ENCODE measurements around the gene ADCY1. TPM values are rescaled to one million over a fixed set of nuclear protein-coding genes. Genes with fewer than 3 reads are reported as not detected.

ADCY1 gene
- total RNA-seq, 1 donor from 2014 or later = 2.8 TPM

DNA sequence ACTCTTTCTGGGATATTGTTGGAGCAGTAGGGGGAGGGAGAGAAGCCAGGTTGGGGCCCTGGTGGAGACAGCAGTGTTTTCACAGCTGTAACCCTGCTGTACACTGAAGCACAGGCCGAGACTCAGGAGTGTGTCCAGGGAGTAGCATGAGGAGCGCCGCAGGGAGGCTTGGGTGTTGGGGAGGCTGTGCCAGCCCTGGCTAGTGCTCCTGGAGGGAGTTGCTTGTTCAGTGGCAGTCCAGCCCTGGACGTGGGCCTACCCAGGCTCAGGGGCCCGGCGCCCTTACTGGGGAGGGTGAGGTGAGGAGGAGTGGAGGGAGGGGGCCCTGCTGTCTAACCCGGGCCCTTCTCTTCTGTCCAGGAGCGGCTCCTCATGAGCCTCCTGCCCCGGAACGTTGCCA lies 35.9 kb downstream of the ADCY1 start:
- Histone ChIP-seq H3K27ac (replicated peaks) (no peak overlapping the region), H3K36me3 (peaks cover 17% of the 10 kb centered on the region), H3K4me1 (no peaks in the 10 kb centered on the region), H3K27me3 (ENCODE audit: low read depth) (no peaks in the 10 kb centered on the region), H3K4me3 (no peak overlapping the region), H3K9me3 (replicated peaks) (peaks cover 47% of the 10 kb centered on the region)
- intact Hi-C loops (cut with micrococcal nuclease) = no loop called here
- DNase-seq = no peak
- TF ChIP-seq, protein P1, sequence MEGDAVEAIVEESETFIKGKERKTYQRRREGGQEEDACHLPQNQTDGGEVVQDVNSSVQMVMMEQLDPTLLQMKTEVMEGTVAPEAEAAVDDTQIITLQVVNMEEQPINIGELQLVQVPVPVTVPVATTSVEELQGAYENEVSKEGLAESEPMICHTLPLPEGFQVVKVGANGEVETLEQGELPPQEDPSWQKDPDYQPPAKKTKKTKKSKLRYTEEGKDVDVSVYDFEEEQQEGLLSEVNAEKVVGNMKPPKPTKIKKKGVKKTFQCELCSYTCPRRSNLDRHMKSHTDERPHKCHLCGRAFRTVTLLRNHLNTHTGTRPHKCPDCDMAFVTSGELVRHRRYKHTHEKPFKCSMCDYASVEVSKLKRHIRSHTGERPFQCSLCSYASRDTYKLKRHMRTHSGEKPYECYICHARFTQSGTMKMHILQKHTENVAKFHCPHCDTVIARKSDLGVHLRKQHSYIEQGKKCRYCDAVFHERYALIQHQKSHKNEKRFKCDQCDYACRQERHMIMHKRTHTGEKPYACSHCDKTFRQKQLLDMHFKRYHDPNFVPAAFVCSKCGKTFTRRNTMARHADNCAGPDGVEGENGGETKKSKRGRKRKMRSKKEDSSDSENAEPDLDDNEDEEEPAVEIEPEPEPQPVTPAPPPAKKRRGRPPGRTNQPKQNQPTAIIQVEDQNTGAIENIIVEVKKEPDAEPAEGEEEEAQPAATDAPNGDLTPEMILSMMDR (IDR thresholded peaks at IDR 0.05; ENCODE audit: borderline replicate concordance) = no peak

DNA sequence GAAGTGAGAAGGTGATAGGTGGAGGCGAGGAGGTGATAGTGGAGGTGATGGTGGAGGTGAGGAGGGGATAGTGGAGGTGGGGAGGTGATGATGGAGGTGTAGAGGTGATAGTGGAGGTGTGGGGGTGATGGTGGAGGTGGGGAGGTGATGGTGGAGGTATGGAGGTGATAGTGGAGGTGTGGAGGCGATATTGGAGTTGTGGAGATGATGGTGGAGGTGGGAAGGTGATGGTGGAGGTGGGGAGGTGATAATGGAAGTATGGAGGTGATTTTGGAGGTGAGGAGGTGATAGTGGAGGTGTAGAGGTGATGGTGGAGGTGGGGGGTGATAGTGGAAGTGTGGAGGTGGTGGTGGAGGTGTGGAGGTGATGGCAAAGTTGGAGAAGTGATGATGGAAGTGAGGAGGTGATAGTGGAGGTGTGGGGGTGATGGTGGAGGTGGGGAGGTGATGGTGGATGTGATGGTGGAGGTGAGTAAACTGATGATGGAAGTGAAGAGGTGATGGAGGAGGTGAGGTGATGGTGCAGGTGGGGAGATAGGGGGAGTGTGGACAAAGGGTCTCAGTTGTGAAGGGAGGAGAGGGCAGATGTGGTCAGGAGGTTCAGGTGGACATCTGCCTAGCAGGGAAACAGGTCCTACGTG lies 36.6 kb downstream of the ADCY1 start:
- Histone ChIP-seq H3K4me1 (no peaks in the 10 kb centered on the region), H3K27me3 (ENCODE audit: low read depth) (no peaks in the 10 kb centered on the region), H3K36me3 (peaks cover 17% of the 10 kb centered on the region), H3K27ac (replicated peaks) (no peak overlapping the region), H3K9me3 (replicated peaks) (peaks cover 47% of the 10 kb centered on the region), H3K4me3 (no peak overlapping the region)
- TF ChIP-seq, protein P1 (IDR thresholded peaks at IDR 0.05; ENCODE audit: borderline replicate concordance) = no peak
- intact Hi-C loops (cut with micrococcal nuclease) = no loop called here
- no peak for DNase-seq

DNA sequence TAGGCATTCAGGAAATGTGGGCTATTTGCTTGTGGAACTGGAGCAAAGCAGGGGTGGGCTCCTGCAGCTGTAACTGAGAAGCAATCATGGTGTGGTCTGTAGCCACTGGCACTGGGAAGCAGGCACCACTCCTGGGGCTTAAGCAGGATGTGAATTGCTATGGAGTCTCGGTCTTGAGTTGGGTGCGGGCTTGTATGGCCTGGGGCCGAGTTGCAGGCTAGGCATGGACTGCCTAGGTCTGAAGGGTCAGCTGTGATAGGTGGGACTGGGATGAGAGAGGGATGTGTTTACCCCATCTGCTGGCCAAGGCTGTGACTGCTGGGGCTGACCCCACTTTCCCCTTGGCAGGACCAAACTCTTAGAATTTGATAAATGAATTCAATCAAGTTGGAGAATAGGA lies 43.0 kb downstream of the ADCY1 start:
- Histone ChIP-seq H3K9me3 (replicated peaks) (peaks cover 93% of the 10 kb centered on the region), H3K36me3 (peaks cover 17% of the 10 kb centered on the region), H3K4me3 (no peak overlapping the region), H3K4me1 (no peaks in the 10 kb centered on the region), H3K27me3 (ENCODE audit: low read depth) (no peaks in the 10 kb centered on the region), H3K27ac (replicated peaks) (no peak overlapping the region)
- no peak for DNase-seq
- intact Hi-C loops (cut with micrococcal nuclease) = no loop called here
- TF ChIP-seq, protein P1 (IDR thresholded peaks at IDR 0.05; ENCODE audit: borderline replicate concordance) = no peak

DNA sequence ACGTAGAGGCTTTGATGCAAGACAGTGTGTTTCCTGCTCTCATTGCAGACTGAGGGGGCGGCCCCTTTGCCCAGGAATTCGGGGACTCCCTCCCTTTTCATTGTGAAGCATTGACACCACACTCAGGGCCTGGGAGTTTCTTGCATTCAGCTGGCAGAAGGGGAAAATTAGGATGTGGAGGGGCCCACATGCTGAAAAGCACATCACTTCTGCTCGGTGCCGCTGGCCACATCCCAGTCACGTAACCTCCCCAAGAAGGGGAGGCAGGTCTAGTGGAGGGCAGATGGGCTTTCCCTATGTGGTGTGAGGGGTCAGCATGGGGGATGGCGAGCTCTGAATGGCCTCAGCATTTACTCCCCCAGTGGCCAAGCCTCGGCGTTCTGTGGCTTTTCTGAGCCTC lies 47.9 kb downstream of the ADCY1 start:
- Histone ChIP-seq H3K4me1 (no peaks in the 10 kb centered on the region), H3K9me3 (replicated peaks) (peaks cover 44% of the 10 kb centered on the region), H3K4me3 (no peak overlapping the region), H3K36me3 (no peaks in the 10 kb centered on the region), H3K27ac (replicated peaks) (no peak overlapping the region), H3K27me3 (ENCODE audit: low read depth) (no peaks in the 10 kb centered on the region)
- DNase-seq = no peak
- TF ChIP-seq, protein P1 (IDR thresholded peaks at IDR 0.05; ENCODE audit: borderline replicate concordance) = no peak
- intact Hi-C loops (cut with micrococcal nuclease) = no loop called here

DNA sequence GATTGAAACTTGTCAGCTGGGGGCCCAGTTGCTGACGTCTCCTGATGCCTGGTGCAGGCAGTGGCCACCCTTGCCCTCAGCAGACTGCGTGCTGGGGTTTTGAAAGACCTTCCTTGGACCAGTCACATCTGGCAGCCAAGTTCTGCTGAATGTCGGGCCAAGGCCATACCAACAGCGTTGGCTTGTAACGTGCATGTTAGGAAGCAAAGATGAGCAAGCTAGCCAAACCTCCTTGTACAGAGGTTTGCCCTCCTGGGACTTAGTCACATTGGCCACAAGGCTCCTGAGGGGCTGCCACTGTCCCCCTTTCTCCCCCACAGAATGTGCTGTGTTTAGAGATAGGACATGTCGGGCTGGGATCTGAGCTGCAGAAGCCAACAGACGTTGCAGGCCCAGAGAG lies 49.0 kb downstream of the ADCY1 start:
- Histone ChIP-seq H3K27me3 (ENCODE audit: low read depth) (no peaks in the 10 kb centered on the region), H3K4me3 (no peak overlapping the region), H3K36me3 (no peaks in the 10 kb centered on the region), H3K9me3 (replicated peaks) (peaks cover 33% of the 10 kb centered on the region), H3K4me1 (no peaks in the 10 kb centered on the region), H3K27ac (replicated peaks) (no peak overlapping the region)
- intact Hi-C loops (cut with micrococcal nuclease) = no loop called here
- DNase-seq = no peak
- TF ChIP-seq, protein P1 (IDR thresholded peaks at IDR 0.05; ENCODE audit: borderline replicate concordance) = no peak
